ENCODE measurements around the gene PCDHB14. TPM values are rescaled to one million over a fixed set of nuclear protein-coding genes. Genes with fewer than 3 reads are reported as not detected.
A peak's percentile ranks its signal among the peaks of the same experiment; 100 is the strongest.
"Not testable (repeated sequence)": the region's sequence is repeated elsewhere in the genome, so short reads cannot be mapped to it uniquely, and the experiment has no call there.

PCDHB14 gene
- total RNA-seq, 1 experiment from 2014 or later, result 2.4 TPM

DNA sequence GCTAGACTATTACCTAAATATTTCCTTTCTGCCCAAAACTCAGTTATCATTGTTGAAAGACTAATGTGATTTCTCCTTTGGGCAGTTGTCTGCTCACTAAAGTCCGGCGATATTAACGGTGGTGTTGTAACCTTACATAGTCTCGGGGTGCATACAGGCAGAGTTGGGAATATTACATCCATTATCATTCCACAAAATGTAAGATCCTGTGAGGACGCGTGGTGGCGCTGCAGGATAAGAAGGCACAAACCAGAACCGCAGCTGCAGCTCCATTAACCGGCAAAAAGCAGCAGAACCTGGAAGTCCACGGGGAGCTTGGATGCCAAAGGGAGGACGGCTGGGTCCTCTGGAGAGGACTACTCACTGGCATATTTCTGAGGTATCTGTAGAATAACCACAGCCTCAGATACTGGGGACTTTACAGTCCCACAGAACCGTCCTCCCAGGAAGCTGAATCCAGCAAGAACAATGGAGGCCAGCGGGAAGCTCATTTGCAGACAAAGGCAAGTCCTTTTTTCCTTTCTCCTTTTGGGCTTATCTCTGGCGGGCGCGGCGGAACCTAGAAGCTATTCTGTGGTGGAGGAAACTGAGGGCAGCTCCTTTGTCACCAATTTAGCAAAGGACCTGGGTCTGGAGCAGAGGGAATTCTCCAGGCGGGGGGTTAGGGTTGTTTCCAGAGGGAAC is 9.3 kb upstream of the PCDHB14 start, which contains the start of gene PCDHB13:
Gene PCDHB13 (plus strand): TSS at position 264 of the 684 bp plus-strand sequence. CDS start 205 bp downstream, at position 469.
- not testable (repeated sequence) for H3K27ac Mint-ChIP-seq
- Mint-ChIP-seq H3K9me3 (peaks cover 31 to 35% of the 10 kb centered on the region in 2 experiments), H3K36me3 (ENCODE audit: insufficient read depth in 1 of 3, low read depth in 3 of 3) (peaks cover 12 to 31% (median 20%) of the 10 kb centered on the region in 3 experiments)

GRCh38 chr5:141214583-141214982 is 8.6 kb upstream of the PCDHB14 start:
- H3K23ac ChIP-seq (ENCODE audit: insufficient read length, low read depth, low read length); H3K23me2 ChIP-seq (ENCODE audit: insufficient read length, low read depth, low read length, poor library complexity, severe bottlenecking); H4K5ac ChIP-seq (ENCODE audit: insufficient read length, low read depth, low read length); H3K27ac ChIP-seq (ENCODE audit: insufficient read length, low read depth, low read length); DNase-seq; H2BK5ac ChIP-seq (ENCODE audit: insufficient read length, low read length); H2BK12ac ChIP-seq (ENCODE audit: insufficient read length, low read depth, low read length); H2BK15ac ChIP-seq (ENCODE audit: low read depth, low read length); H3K4me1 Mint-ChIP-seq; H3K18ac ChIP-seq (ENCODE audit: insufficient read length, low read depth, low read length); H4K20me1 ChIP-seq (ENCODE audit: control insufficient read depth, insufficient read depth, insufficient read length); H3K79me1 ChIP-seq (ENCODE audit: insufficient read depth, low read depth, low read length, poor library complexity, severe bottlenecking); H3K9ac ChIP-seq (ENCODE audit: extremely low read depth, insufficient read length, low read length); H3K4me1 ChIP-seq (ENCODE audit: insufficient read depth, low read length); H3K79me2 ChIP-seq (ENCODE audit: insufficient read depth, low read length); H3K27me3 ChIP-seq (ENCODE audit: insufficient read depth, low read length); H2BK20ac ChIP-seq (ENCODE audit: low read depth, low read length, poor library complexity, severe bottlenecking); H2BK120ac ChIP-seq (ENCODE audit: low read depth, low read length, poor library complexity, severe bottlenecking); H3K56ac ChIP-seq (ENCODE audit: insufficient read length, low read depth, low read length); H2AK5ac ChIP-seq (ENCODE audit: insufficient read length, low read length); H4K91ac ChIP-seq (ENCODE audit: insufficient read length, low read depth, low read length); H4K8ac ChIP-seq (replicated peaks; ENCODE audit: insufficient read length, low read depth, low read length); H3K27ac Mint-ChIP-seq; H3K4ac ChIP-seq (ENCODE audit: low read depth, low read length); H3T11ph ChIP-seq (ENCODE audit: low read length); H3K4me3 Mint-ChIP-seq; H2AFZ ChIP-seq (ENCODE audit: low read length); H3K9me3 ChIP-seq (ENCODE audit: control insufficient read depth, low read depth, low read length); H3K14ac ChIP-seq (ENCODE audit: insufficient read depth, low read length); H3K4me2 ChIP-seq (ENCODE audit: insufficient read depth, insufficient read length, low read length): not testable (repeated sequence)
- Mint-ChIP-seq H3K9me3 (peaks cover 29 to 33% of the 10 kb centered on the region in 2 experiments), H3K27me3 (ENCODE audit: low read depth) (peaks cover 16% of the 10 kb centered on the region), H3K36me3 (ENCODE audit: insufficient read depth in 1 of 3, low read depth in 3 of 3) (peaks cover 12 to 29% (median 20%) of the 10 kb centered on the region in 3 experiments)
- no CpG with 5 or more reads among the region's 12 CpGs for WGBS (ENCODE audit: extremely low coverage, insufficient read length, low lambda C conversion rate)

More for the DNA sequence above, 9.3 kb upstream of the PCDHB14 start, which contains the start of gene PCDHB13:
- H3K18ac ChIP-seq (ENCODE audit: insufficient read length, low read depth, low read length); H3K27ac ChIP-seq (ENCODE audit: insufficient read length, low read depth, low read length); H2BK120ac ChIP-seq (ENCODE audit: low read depth, low read length, poor library complexity, severe bottlenecking); H2AK5ac ChIP-seq (ENCODE audit: insufficient read length, low read length); H3K4me2 ChIP-seq (ENCODE audit: insufficient read depth, insufficient read length, low read length); H3K27me3 ChIP-seq (ENCODE audit: insufficient read depth, low read length); H3K9ac ChIP-seq (ENCODE audit: extremely low read depth, insufficient read length, low read length); H3K4me1 ChIP-seq (ENCODE audit: insufficient read depth, low read length); H4K8ac ChIP-seq (replicated peaks; ENCODE audit: insufficient read length, low read depth, low read length); H3T11ph ChIP-seq (ENCODE audit: low read length); H4K20me1 ChIP-seq (ENCODE audit: control insufficient read depth, insufficient read depth, insufficient read length); H2AFZ ChIP-seq (ENCODE audit: low read length); H4K91ac ChIP-seq (ENCODE audit: insufficient read length, low read depth, low read length); H3K9me3 ChIP-seq (ENCODE audit: control insufficient read depth, low read depth, low read length); H4K5ac ChIP-seq (ENCODE audit: insufficient read length, low read depth, low read length); H3K56ac ChIP-seq (ENCODE audit: insufficient read length, low read depth, low read length); H3K79me1 ChIP-seq (ENCODE audit: insufficient read depth, low read depth, low read length, poor library complexity, severe bottlenecking); H2BK15ac ChIP-seq (ENCODE audit: low read depth, low read length); H3K23me2 ChIP-seq (ENCODE audit: insufficient read length, low read depth, low read length, poor library complexity, severe bottlenecking); H2BK20ac ChIP-seq (ENCODE audit: low read depth, low read length, poor library complexity, severe bottlenecking); H3K4ac ChIP-seq (ENCODE audit: low read depth, low read length); H3K14ac ChIP-seq (ENCODE audit: insufficient read depth, low read length); H3K79me2 ChIP-seq (ENCODE audit: insufficient read depth, low read length); H3K23ac ChIP-seq (ENCODE audit: insufficient read length, low read depth, low read length); H2BK5ac ChIP-seq (ENCODE audit: insufficient read length, low read length); H2BK12ac ChIP-seq (ENCODE audit: insufficient read length, low read depth, low read length): not testable (repeated sequence)
- H3K4me1 Mint-ChIP-seq, result peaks cover 1 to 11% of the 10 kb centered on the region in 2 experiments; a peak in 3 of 4 replicates
- peak within 1 kb of the TSS in 1 of 2 experiments; percentile 48; a peak in 2 of 5 replicates for H3K4me3 Mint-ChIP-seq
- peaks cover 16% of the 10 kb centered on the region for H3K27me3 Mint-ChIP-seq (ENCODE audit: low read depth)
- DNase-seq, result peak; percentile 71
- WGBS (ENCODE audit: extremely low coverage, insufficient read length, low lambda C conversion rate), result no CpG with 5 or more reads among the region's 18 CpGs
- TF ChIP-seq, protein P1, sequence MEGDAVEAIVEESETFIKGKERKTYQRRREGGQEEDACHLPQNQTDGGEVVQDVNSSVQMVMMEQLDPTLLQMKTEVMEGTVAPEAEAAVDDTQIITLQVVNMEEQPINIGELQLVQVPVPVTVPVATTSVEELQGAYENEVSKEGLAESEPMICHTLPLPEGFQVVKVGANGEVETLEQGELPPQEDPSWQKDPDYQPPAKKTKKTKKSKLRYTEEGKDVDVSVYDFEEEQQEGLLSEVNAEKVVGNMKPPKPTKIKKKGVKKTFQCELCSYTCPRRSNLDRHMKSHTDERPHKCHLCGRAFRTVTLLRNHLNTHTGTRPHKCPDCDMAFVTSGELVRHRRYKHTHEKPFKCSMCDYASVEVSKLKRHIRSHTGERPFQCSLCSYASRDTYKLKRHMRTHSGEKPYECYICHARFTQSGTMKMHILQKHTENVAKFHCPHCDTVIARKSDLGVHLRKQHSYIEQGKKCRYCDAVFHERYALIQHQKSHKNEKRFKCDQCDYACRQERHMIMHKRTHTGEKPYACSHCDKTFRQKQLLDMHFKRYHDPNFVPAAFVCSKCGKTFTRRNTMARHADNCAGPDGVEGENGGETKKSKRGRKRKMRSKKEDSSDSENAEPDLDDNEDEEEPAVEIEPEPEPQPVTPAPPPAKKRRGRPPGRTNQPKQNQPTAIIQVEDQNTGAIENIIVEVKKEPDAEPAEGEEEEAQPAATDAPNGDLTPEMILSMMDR (conservative IDR thresholded peaks at IDR 0.05), result peak; percentile 71
